ENCODE results near the gene STAC2.
A peak's percentile ranks its signal among the peaks of the same experiment; 100 is the strongest.
"Not testable (repeated sequence)": the region's sequence is repeated elsewhere in the genome, so short reads cannot be mapped to it uniquely, and the experiment has no call there.

The STAC2 gene

GRCh38 chr17:39225308-39225958 lies at the start of gene STAC2:
Gene STAC2 (minus strand): TSS chr17:39225945. CDS start chr17:39225502, 443 bp downstream.
- no peak for DNase-seq

DNA sequence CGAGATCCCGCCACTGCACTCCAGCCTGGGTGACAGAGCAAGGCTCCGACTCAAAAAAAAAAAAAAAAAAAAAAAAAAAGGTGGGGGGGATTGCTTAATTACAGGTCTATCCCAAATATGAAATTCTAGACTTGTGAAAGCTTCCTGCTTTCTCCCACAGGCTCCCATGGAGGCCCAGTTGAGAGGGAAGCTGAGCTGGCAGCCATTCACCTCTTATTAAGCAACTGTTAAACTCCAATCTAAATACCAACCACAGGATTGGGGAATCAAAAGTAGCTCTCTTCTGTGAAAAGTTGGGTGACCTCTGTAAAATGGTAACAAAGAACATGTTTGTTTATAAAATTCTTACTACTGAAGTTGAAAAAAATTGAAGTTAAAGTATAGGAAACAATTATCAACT lies 45.8 kb upstream of the STAC2 start:
- no peak for DNase-seq

GRCh38 chr17:39270923-39271322 lies 45.2 kb upstream of the STAC2 start:
- no peak for DNase-seq

GRCh38 chr17:39264119-39264518 lies 38.4 kb upstream of the STAC2 start:
- DNase-seq = no peak

GRCh38 chr17:39261286-39261685 lies 35.5 kb upstream of the STAC2 start:
- DNase-seq = no peak

DNA sequence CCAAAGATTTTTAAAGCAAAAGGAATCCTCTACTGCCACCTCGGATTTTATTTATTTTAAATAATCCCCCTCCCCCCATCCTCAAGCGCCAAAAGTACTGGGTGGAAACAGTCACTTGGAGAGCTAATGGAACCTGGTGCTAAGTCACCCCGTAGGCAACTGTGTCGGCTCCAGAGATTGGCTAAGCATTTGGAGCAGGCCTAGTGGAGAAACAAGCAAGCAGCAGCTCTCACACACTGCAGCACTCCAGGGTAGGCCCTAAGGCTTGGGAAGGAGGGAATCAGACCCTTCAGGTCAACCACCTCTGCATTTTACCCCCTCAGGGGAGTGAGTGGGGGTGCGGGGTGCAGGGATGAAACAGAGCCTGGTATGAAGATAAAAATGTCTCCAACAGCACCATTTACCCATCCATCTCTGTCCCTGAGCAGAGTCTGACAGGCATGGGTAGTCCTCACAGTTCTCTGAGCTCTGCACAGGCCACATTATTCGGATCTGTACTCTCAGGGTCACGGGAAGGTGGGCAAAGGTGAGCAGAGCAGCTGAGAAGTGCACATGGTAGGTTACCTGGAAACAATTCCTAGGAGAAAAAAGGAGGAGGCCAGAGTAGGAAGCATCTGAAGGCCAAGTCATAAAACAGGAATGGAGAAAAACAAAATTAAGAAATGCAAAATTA lies 27.2 kb upstream of the STAC2 start:
- DNase-seq = no peak

GRCh38 chr17:39251997-39252396 lies 26.3 kb upstream of the STAC2 start:
- no peak for DNase-seq

GRCh38 chr17:39250076-39250475 lies 24.3 kb upstream of the STAC2 start:
- not testable (repeated sequence) for DNase-seq

- DNase-seq = no peak
These were observed 20.5 kb upstream of the STAC2 start for GRCh38 chr17:39246274-39246673.

- DNase-seq = peak; percentile 61 to 79
These were observed 19.1 kb upstream of the STAC2 start for GRCh38 chr17:39244600-39245570.

DNA sequence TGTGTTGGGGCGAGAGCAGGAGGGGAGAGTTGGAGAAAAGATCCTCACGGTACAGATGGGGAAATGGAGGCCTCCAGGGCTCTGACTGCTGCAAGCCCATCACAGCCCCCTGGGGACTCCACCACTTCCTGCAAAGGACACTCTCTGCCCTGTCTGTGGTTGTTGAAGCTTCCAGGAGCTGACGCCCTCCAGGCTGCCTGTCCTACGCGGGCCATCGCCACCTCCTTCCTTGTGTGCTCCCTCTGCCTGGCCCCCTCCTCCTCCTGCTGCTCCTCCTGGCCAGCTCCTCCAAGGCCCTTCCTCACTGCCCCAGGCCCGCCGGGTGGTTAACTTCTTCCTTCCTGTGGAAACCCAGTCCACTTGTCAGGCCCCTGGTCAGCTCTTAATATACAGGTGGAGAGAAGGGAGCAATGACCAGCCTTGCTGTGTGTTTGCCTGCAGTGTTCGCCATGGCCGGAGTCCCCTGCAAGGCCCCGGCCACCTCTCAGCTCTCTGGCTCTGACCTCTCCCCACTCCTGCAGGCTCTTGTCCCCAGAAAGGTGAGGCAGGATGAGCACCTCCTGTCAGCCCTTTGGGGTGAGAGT lies 18.4 kb upstream of the STAC2 start:
- no peak for DNase-seq

DNA sequence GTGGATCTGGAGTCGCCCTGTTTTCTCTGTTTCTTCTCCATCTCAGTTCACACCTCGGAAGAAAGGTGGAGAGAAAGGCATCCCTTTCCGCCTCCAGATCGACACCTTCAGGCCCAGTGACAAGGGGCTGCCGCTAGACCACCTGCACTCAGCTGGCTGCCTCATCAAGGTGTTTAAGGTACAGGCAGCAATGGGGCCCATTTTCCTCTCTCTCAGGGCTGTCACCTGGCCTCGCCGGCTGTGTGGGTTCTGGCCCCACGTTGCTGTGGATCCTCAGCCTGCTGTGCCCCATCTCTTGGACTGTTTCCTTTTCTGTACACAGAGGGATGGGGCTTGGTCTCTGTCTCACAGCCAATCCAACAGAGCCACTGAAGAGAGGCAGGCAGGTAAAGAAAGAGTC lies 17.4 kb upstream of the STAC2 start:
- no peak for DNase-seq

DNA sequence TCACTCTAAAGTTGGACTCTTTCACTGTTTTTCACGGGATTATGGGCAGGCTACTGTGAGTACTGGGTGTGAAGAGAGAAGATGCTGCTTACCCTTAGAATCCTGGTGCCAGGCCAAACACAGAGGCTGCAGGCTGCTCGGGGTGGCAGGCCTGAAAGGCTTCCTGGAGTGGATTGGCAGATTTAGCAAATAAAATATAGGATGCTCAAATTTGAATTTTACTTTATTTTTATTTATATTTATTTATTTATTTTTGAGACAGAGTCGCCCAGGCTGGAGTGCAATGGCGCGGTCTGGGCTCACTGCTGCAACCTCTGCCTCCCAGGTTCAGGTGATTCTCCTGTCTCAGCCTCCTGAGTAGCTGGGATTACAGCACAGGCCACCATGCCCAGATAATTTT lies 14.9 kb upstream of the STAC2 start:
- DNase-seq = no peak

DNA sequence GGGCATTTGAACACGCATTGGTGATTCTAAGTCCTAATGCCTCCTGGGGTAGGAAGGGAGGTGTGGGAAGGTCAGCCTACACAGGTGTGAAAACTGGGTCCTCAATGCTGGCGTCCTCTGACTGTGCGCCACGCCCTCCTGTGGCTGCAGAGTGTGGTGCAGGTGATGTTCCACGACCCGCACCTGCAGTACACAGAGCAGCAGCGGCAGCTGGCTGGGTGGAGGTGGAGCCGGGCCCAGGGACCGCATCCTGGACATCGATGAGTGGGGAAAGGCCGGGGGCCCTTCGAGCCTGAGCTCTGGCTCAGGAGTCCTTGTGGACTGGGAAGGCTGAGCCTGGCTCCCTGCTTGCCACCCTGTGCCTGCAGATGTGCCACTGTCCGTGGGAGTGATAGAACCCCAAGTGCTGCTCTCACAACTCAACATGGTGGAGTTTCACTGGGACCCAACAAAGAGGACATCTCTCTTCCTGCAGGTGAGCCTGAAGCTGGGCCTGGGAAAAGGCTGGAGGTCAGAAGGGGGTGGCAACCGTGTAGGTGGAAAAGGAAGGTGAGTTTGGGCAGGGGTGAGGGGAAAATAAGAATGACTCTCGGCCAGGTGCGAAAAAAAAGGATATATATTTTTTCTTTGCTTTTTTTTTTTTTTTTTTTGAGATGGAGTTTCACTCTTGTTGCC lies 14.0 kb upstream of the STAC2 start:
- DNase-seq = peak; percentile 33 to 56

DNA sequence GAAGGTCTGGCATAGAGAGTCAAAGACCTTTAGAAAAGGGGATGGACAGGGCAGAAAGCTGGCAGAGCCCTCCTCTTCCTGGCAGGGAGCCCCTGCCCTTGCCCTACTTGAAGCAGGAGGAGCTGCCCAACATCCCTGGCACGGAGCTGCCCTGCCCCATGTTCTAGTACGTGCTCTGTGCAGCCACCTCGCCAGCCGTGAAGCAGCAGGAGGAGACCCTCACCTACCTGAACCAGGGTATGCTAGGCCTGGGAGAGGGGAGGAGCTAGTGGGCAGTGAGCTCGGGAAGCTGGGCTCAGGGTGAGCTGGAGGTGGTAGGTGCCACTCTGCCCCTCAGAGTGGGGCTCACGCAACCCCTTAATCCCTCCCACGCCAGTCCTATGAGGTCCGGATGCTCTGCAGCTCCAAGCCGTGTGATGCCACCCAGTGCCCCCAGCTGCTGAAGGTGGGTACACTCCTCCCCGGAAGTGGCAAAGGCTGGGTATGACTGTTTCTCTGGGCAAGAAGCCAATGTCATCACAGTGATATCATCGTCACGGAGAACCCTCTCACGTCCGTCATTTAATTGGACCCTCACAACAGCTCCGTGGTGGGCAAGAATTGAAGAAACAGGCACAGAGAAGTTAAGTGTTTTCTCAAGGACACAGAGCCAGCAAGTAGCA lies 12.7 kb upstream of the STAC2 start:
- no peak for DNase-seq

DNA sequence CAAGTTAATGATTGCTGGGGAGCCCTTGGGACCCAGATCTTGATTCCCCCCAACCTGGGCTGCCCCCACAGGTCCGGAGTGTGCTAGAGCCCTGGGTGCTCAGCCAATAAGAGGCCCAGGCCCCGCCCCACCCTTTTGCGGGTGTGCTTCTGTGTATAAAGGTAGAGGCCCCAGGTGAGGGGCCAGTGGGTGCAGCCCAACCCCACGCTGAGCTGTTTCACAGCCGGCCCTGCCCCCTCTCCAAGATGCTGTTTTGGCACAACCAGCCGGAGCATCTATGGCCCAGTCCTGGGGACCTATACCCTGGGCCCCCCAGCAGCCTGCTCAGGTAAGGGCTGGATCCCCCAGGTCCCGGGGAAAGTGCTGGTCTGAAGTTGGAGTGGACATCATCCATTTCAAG lies 11.8 kb upstream of the STAC2 start:
- DNase-seq = no peak

- DNase-seq = no peak
These were observed 11.3 kb upstream of the STAC2 start for GRCh38 chr17:39236981-39237441.

DNA sequence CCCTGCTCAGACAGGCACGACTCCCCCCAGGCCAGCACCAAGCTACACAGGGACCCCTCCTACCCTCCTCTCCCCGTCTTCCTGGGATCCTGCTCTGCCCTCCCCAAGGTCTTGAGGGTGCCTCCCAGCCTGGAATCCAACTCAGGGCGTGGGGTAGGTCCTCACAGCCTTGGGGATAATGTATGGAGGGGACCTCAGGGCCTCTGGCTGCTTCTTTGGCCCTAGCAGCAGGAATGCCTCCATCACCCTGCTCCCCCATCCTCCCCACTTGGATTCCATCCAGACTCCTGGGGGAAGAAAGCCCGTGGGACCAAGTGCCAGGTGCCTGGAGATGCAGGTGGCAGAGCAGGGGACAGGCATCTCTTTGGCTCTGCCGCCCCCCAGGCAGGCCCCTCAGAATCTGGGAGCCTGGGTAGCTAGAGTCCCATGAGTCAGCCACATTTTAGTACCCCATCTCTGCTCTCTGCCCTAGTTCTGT lies 10.7 kb upstream of the STAC2 start:
- no peak for DNase-seq

GRCh38 chr17:39235555-39236449 lies 10.1 kb upstream of the STAC2 start:
- DNase-seq = peak; percentile 49 to 64

All from NCI-H1930 (cell line).